Raji (cell line): Measurements from ENCODE around the gene PYGM.

Experiments used
- POLR2A ChIP-seq: IDR thresholded peaks from 2 replicates; pipeline ENCODE4 v1.6.1; 2011; ENCODE audit warnings: low read depth, low read length, control low read depth; ENCODE audit not compliant: insufficient read depth

PYGM gene

GRCh38 chr11:64726211-64726641 is 33.5 kb downstream of the PYGM start:
- no peak for TF ChIP-seq POLR2A

- no peak for TF ChIP-seq POLR2A
These were observed 34.8 kb downstream of the PYGM start for GRCh38 chr11:64724863-64725532.

GRCh38 chr11:64723907-64724862 is 35.6 kb downstream of the PYGM start:
- TF ChIP-seq POLR2A = no peak

- TF ChIP-seq POLR2A = no peak
These were observed 36.5 kb downstream of the PYGM start, which contains the start of gene NRXN2 for GRCh38 chr11:64723117-64723906. TSS of gene NRXN2 (minus strand) at chr11:64723197. CDS start at chr11:64713699, 9,498 bp downstream.

GRCh38 chr11:64722141-64723065 is 37.4 kb downstream of the PYGM start:
- no peak for TF ChIP-seq POLR2A

GRCh38 chr11:64721359-64721699 is 38.4 kb downstream of the PYGM start:
- TF ChIP-seq POLR2A = no peak

GRCh38 chr11:64720640-64721358 is 39.0 kb downstream of the PYGM start:
- TF ChIP-seq POLR2A = no peak

GRCh38 chr11:64720167-64720566 is 39.6 kb downstream of the PYGM start:
- TF ChIP-seq POLR2A = no peak

GRCh38 chr11:64719406-64719805 is 40.4 kb downstream of the PYGM start:
- TF ChIP-seq POLR2A = no peak

- no peak for TF ChIP-seq POLR2A
These were observed 41.0 kb downstream of the PYGM start for GRCh38 chr11:64718780-64719124.

- TF ChIP-seq POLR2A = no peak
These were observed 41.5 kb downstream of the PYGM start for GRCh38 chr11:64718084-64718779.

- TF ChIP-seq POLR2A = no peak
These were observed 42.6 kb downstream of the PYGM start for GRCh38 chr11:64717268-64717578.

GRCh38 chr11:64716473-64717267 is 43.1 kb downstream of the PYGM start:
- TF ChIP-seq POLR2A = no peak
